K562 (cell line): ENCODE measurements around the gene ADRM1. TPM values are rescaled to one million over a fixed set of nuclear protein-coding genes. Genes with fewer than 3 reads are reported as not detected.

ENCODE experiments used
- ATAC-seq: fragments of 200-7000 bp; cut with Tn5 transposase; 3 replicates; pipeline ENCODE4 v1.9.1; 2020; ENCODE audit warnings: moderate library complexity
- BruUV-seq: library from RNA; stranded (reverse); fragments of 400-500 nt; replicated peaks from 2 replicates; lab custom pipeline; 2021; lab: Mats Ljungman, UMichigan
- CTCF ChIA-PET: fragments of 300-600 bp; formaldehyde crosslinking; extraction: SDS; loops from one replicate; lab custom pipeline; 2021; ENCODE audit warnings: low intra/inter-chr PET ratio; lab: Yijun Ruan, JAX
- POLR2A ChIA-PET: fragments of 300-600, 350-650 bp; sonication (Branson Sonifier 250); formaldehyde crosslinking; extraction: SDS; loops from one replicate; lab custom pipeline; 2021; ENCODE audit warnings: antibody characterized with exemption, inconsistent platforms; lab: Yijun Ruan, JAX
- DNase-seq, 4 experiments: peaks; one replicate each; pipeline versions ENCODE4 v3.0.0 to v3.0.0-alpha.2; 2011 to 2018; ENCODE audit warnings: low spot score in 3 of 4, mixed read lengths in 3 of 4; ENCODE audit errors: extremely low read depth in 1 of 4
- FAIRE-seq: peaks from 2 replicates; lab custom pipeline; 2011; peaks lifted over from hg19 to GRCh38; lab: Jason Lieb, UNC
- H2AFZ ChIP-seq: 2 replicates; pipeline ENCODE4 v1.6.0; 2011; ENCODE audit warnings: low read depth, low read length, control low read depth, inconsistent platforms
- H3K27ac ChIP-seq: fragments of 200-600 bp; 3 replicates; pipeline ENCODE4 v1.8.0; 2011; ENCODE audit warnings: low read depth, mild to moderate bottlenecking, control low read depth, inconsistent platforms, low read length, moderate library complexity, mixed read lengths; ENCODE audit errors: extremely low read depth
- H3K27me3 ChIP-seq, 2 experiments: fragments of 300-600 bp in 1 of 2; 2 replicates in 1 of 2; 3 replicates in 1 of 2; pipeline versions ENCODE4 v1.6.0 to v1.8.0; 2011; ENCODE audit warnings: inconsistent platforms in 2 of 2, low read length in 2 of 2, mild to moderate bottlenecking in 1 of 2, mixed read lengths in 1 of 2, moderate library complexity in 1 of 2; ENCODE audit not compliant: control insufficient read depth in 2 of 2, insufficient read depth in 2 of 2
- H3K36me3 ChIP-seq: fragments of 300-600 bp; 3 replicates; pipeline ENCODE4 v1.8.0; 2011; ENCODE audit warnings: mild to moderate bottlenecking, low read length, inconsistent platforms; ENCODE audit not compliant: control insufficient read depth, insufficient read depth
- H3K4me1 ChIP-seq, 2 experiments: fragments of 200-600 bp in 1 of 2; replicated peaks in 1 of 2; 2 replicates in 1 of 2; 3 replicates in 1 of 2; pipeline versions ENCODE4 v1.5.1 to v1.8.0; 2011; ENCODE audit warnings: inconsistent platforms in 2 of 2, low read length in 2 of 2, mild to moderate bottlenecking in 1 of 2, mixed read lengths in 1 of 2, moderate library complexity in 1 of 2; ENCODE audit not compliant: control insufficient read depth in 2 of 2, insufficient read depth in 2 of 2
- H3K4me2 ChIP-seq: 2 replicates; pipeline ENCODE4 v1.6.1; 2011; ENCODE audit warnings: low read length, control low read depth, inconsistent platforms, mixed read lengths; ENCODE audit not compliant: insufficient read depth
- H3K4me3 ChIP-seq: fragments of 200-600 bp; sonication (generic), shearing (Covaris generic); 2 replicates; pipeline ENCODE4 v1.5.1; 2016; ENCODE audit warnings: control low read depth, inconsistent platforms
- H3K79me2 ChIP-seq: fragments of 200-600 bp; 3 replicates; pipeline ENCODE4 v1.8.0; 2011; ENCODE audit warnings: low read length, inconsistent platforms; ENCODE audit not compliant: control insufficient read depth, insufficient read depth
- H3K9ac ChIP-seq, 2 experiments: 2 replicates each; pipeline versions ENCODE4 v1.6.0 to v1.6.1; 2011; ENCODE audit warnings: low read depth in 2 of 2, low read length in 2 of 2, control low read depth in 1 of 2, inconsistent platforms in 1 of 2, mild to moderate bottlenecking in 1 of 2, mixed read lengths in 1 of 2; ENCODE audit not compliant: insufficient read depth in 1 of 2
- H3K9me1 ChIP-seq: one replicate; pipeline ENCODE4 v1.6.0; 2011; ENCODE audit warnings: inconsistent platforms, mild to moderate bottlenecking, low read length, moderate library complexity; ENCODE audit not compliant: control insufficient read depth, insufficient read depth
- H3K9me3 ChIP-seq: replicated peaks from 2 replicates; pipeline ENCODE4 v1.5.1; 2011; ENCODE audit warnings: low read depth, low read length, inconsistent platforms; ENCODE audit not compliant: control insufficient read depth, insufficient read depth
- H4K20me1 ChIP-seq: replicated peaks from 2 replicates; pipeline ENCODE4 v1.6.1; 2011; ENCODE audit warnings: low read length, inconsistent platforms, mixed read lengths; ENCODE audit not compliant: control insufficient read depth, insufficient read depth
- BRF1 ChIP-seq: IDR thresholded peaks from 3 replicates; pipeline ENCODE4 v1.6.1; 2011; ENCODE audit warnings: borderline replicate concordance, mild to moderate bottlenecking; ENCODE audit not compliant: insufficient read length; ENCODE audit errors: extremely low read depth
- C11orf30 ChIP-seq: fragments of 450-650 bp; IDR thresholded peaks from 2 replicates; pipeline ENCODE4 v1.6.1; 2016; ENCODE audit warnings: low read depth, mild to moderate bottlenecking
- CEBPB ChIP-seq: fragments of 450-650 bp; IDR thresholded peaks from 2 replicates; pipeline ENCODE4 v1.6.1; 2016; ENCODE audit warnings: missing genetic modification characterization, missing compliant biosample characterization
- ELF2 ChIP-seq: fragments of 250-450 bp; sonication (Bioruptor Pico); IDR thresholded peaks from 2 replicates; pipeline ENCODE4 v1.5.0; 2021; ENCODE audit warnings: mild to moderate bottlenecking
- ETV6 ChIP-seq, 3 experiments: fragments of 150-350 bp in 1 of 3; sonication (generic) in 1 of 3; formaldehyde crosslinking in 1 of 3; IDR thresholded peaks; 2 replicates each; pipeline versions ENCODE4 v1.6.1 to v1.8.0; 2014 to 2022; ENCODE audit warnings: borderline replicate concordance in 2 of 3, low read depth in 2 of 3, antibody characterized with exemption in 1 of 3, low read length in 1 of 3, mild to moderate bottlenecking in 1 of 3, missing genetic modification reagents in 1 of 3
- NR2C1 ChIP-seq, 2 experiments: fragments of 450-650 bp; IDR thresholded peaks; 2 replicates each; pipeline ENCODE4 v1.6.1; 2017; ENCODE audit warnings: mild to moderate bottlenecking in 2 of 2, antibody characterized with exemption in 1 of 2, inconsistent platforms in 1 of 2, missing compliant biosample characterization in 1 of 2, missing genetic modification characterization in 1 of 2
- RNF2 ChIP-seq: sonication (generic); IDR thresholded peaks from 2 replicates; pipeline ENCODE4 v1.6.1; 2016
- ZNF316 ChIP-seq: fragments of 450-650 bp; IDR thresholded peaks from 2 replicates; pipeline ENCODE4 v1.6.1; 2016
- ZNF644 ChIP-seq: fragments of 200-800 bp; sonication (Bioruptor generic); IDR thresholded peaks from 2 replicates; pipeline ENCODE4 v1.6.1; 2016; ENCODE audit warnings: low read depth, missing genetic modification characterization, missing compliant biosample characterization
- WGBS: fragments of 100-300 bp; shearing (Covaris generic); methylation state at CpG from one replicate; pipeline ENCODE4 v1.1.6; 2016; ENCODE audit warnings: low coverage, mixed read lengths; ENCODE audit not compliant: insufficient coverage; ENCODE audit errors: missing lambda C conversion rate; 5-methylcytosine and 5-hydroxymethylcytosine counted together
- in situ Hi-C: fragments of 300-500 bp; cut with MboI; formaldehyde crosslinking; loops from 4 replicates; pipeline ENCODE4 v1.15.0; 2018; ENCODE audit warnings: inconsistent platforms, mixed read lengths
- intact Hi-C: fragments of 100-400 bp; cut with micrococcal nuclease; formaldehyde crosslinking; loops from 2 replicates; pipeline ENCODE4 v1.14.2; 2022
- polyA plus RNA-seq, 8 experiments: library from polyadenylated mRNA; depleted of rRNA in 4 of 8; stranded (reverse) in 5 of 8; unstranded in 3 of 8; fragments of >200 nt; fragmentation: Nextera tagmentation in 2 of 8; fragmentation: Illumina TruSeq in 1 of 8; extraction: Ambion mirVana in 2 of 8; extraction: Trizol in 1 of 8; gene quantifications; 2 replicates each; pipeline versions ENCODE4 v1.2.1 to v1.2.3, GENCODE V29; 2011 to 2014; ENCODE audit warnings: inconsistent platforms in 1 of 8, missing spikeins in 1 of 8
- total RNA-seq, 7 experiments: library from RNA; depleted of rRNA in 6 of 7; stranded (reverse); fragments of >200 nt in 6 of 7; fragmentation: Illumina TruSeq in 2 of 7; extraction: Trizol in 2 of 7; gene quantifications; 2 replicates each; pipeline versions ENCODE4 v1.2.1 to v1.2.3, GENCODE V29; 2011 to 2021; ENCODE audit warnings: low replicate concordance in 1 of 7

The ADRM1 gene
- total and polyA plus RNA-seq, 9 of the 15 experiments (the other 6 are each of a cell fraction or from before 2014, with no cell fraction given): 5.0 to 223 (median 67.4) TPM

DNA sequence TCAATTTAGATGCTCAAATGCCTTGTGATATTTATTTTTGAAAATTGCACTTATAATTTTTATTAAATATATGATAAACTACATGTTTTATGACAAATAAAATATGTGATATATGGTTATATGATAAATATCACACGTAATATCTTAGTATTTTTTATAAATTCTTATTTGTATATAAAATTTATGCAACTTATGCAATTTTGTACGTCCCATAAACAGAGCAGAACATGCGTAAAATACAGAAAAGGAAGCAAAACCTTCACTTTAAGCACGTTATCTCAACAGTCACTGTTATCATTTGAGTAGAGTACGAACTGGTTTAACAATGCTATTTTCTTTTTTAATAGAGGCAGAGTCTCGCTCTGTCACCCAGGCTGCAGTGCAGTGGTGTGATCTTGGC is 15.7 kb upstream of the ADRM1 start:
- in situ Hi-C loops: no loop called here
- no peak for DNase-seq
- FAIRE-seq: no peak
- H3K79me2 ChIP-seq: no peaks in the 10 kb centered on the region
- H3K4me1 ChIP-seq: peaks cover 0 to 6% of the 10 kb centered on the region in 2 experiments; a peak in 1 of 5 replicates
- no peak overlapping the region for H3K9ac ChIP-seq
- POLR2A ChIA-PET: no interaction called here
- H3K4me2 ChIP-seq: no peak overlapping the region
- H3K9me3 ChIP-seq: no peaks in the 10 kb centered on the region
- H3K36me3 ChIP-seq: peaks cover 24% of the 10 kb centered on the region; the same call in 2 of the 3 replicates
- H3K4me3 ChIP-seq: no peak overlapping the region
- intact Hi-C loops: no loop called here
- H2AFZ ChIP-seq: no peak overlapping the region
- TF ChIP-seq ETV6 (IDR thresholded peaks at IDR 0.05; ENCODE audit: borderline replicate concordance in 1 of 2, low read depth in 2 of 2, low read length in 1 of 2): no peak
- TF ChIP-seq ETV6 (CRISPR knock-in tag; IDR thresholded peaks at IDR 0.05; ENCODE audit: borderline replicate concordance): no peak
- peak; percentile 58 for TF ChIP-seq ZNF316
- TF ChIP-seq C11orf30: peak; percentile 44; the same call in 1 of the 2 replicates
- TF ChIP-seq, all 486 proteins: peak for 2
- Histone ChIP-seq H3K27me3 (no peaks in the 10 kb centered on the region), H3K9me1 (no peaks in the 10 kb centered on the region), H4K20me1 (no peaks in the 10 kb centered on the region), H3K27ac (no peak overlapping the region)
- no peak for ATAC-seq
- WGBS: 71% methylated on average over 6 of the region's 6 CpGs
- CTCF ChIA-PET: no interaction called here
- no TSS peak for BruUV-seq

DNA sequence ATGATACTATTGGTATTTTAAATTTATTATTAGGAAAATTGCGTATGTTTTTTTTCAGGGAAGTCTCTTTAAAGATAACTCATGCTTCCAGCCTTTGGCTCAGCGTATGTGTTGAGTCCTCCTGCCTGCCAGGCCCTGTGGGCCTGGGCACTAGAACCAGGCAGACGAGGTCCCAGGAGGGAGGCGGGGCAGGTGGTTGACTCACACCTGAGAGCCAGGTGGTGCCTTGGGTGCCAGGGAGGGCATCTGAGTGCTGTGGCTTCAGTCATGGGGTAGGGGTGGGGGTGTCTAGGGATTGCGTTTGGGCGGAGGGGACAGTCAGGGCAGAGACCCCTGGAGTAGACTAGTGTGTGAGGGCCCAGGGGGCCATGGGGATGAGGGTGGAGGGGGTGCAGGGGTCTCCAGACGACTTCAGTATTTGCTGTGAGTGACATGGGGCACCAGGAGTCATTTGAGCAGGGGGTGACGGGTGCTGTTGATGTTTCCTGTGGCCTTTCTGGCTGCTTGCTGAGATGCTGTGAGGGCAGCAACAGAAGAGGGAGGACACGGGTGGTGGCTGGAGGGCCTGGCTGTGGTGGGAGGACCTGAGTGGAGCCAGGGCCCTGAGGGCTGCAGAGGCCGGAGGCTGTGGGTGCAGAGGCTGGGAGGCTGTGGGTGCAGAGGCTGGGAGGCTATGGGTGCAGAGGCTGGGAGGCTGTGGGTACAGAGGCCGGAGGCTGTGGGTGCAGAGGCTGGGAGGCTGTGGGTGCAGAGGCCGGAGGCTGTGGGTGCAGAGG is 14.8 kb upstream of the ADRM1 start:
- CTCF ChIA-PET: no interaction called here
- Histone ChIP-seq H3K4me3 (no peak overlapping the region), H3K4me1 (peaks cover 0 to 6% of the 10 kb centered on the region in 2 experiments; a peak in 1 of 5 replicates), H3K36me3 (peaks cover 20% of the 10 kb centered on the region; the same call in 2 of the 3 replicates), H3K4me2 (no peak overlapping the region), H3K79me2 (no peaks in the 10 kb centered on the region), H4K20me1 (no peaks in the 10 kb centered on the region), H2AFZ (no peak overlapping the region), H3K9me1 (no peaks in the 10 kb centered on the region)
- DNase-seq (no peak), ATAC-seq (no peak)
- no peak for TF ChIP-seq NR2C1 (IDR thresholded peaks at IDR 0.05)
- no peak for TF ChIP-seq NR2C1 (tag; IDR thresholded peaks at IDR 0.05)
- no peak for TF ChIP-seq BRF1
- no peak for TF ChIP-seq ZNF644
- TF ChIP-seq RNF2: no peak
- TF ChIP-seq CEBPB (tag): no peak
- TF ChIP-seq ELF2 (CRISPR knock-in tag): no peak
- TF ChIP-seq, all 486 proteins: peak for 0
- Histone ChIP-seq H3K27ac (no peak overlapping the region), H3K9ac (peak overlapping the region in 1 of 2 experiments; percentile 35; a peak in 1 of 4 replicates), H3K9me3 (no peaks in the 10 kb centered on the region), H3K27me3 (no peaks in the 10 kb centered on the region)
- intact Hi-C loops (no loop called here), in situ Hi-C loops (no loop called here)
- POLR2A ChIA-PET: no interaction called here
- WGBS: 85% methylated on average over 7 of the region's 12 CpGs
- no peak for FAIRE-seq
- BruUV-seq: no TSS peak
